NOMO-1 (cell line): ENCODE measurements around the gene ABHD13.
"Not testable (repeated sequence)": the region's sequence is repeated elsewhere in the genome, so short reads cannot be mapped to it uniquely, and the experiment has no call there.

Source experiments
- DNase-seq, 2 experiments: peaks; one replicate each; lab custom pipeline; 2025; ENCODE audit not compliant: unreplicated experiment in 2 of 2; lab: John Stamatoyannopoulos, UW

The ABHD13 gene

DNA sequence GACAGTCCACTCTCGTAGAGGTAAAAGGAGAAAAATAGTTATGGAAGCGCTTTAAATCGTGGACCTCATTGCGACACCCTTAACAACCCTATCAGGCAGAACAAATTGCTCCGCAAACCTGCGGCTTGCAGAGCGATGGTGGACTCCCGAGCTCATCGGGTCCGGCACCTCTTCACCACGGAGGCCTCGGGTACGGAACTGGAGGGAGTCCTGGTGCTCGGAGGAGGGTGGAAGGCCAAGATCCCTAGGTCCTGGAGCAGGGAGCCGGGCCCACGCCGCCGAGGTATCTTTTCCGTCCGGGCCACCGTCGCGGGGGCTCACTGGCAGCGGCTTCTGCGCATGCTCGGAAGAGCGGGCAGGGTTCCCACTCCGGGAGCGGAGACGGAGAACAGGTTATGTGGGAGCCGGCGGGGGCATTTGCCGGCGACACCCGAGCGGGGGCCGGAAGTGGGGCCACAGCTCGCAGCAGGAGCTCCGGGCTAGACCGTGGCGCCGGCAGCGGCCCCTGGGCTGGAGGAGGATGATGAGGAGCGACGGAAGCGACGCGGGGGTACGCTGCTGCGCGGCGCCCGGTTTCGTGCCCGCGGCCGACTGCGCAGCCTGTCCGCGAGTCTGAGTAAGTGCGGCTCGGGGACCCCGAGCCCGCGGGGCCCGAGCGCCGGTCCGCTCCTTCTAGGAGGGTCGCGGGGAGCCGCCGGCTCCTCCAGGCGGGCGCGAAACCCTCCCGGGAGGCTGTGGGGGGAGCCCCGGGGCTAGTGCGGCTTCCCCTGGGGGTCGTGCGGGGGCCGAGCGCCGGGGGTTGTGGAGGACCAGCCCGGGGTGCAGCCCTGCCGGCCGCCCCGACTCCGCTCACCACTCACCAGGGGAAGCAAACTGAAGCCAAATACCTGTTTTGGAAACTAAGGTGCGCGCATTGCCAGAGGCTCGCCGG lies at the start of gene ABHD13:
ABHD13 (plus strand) TSS at position 349 of the 931 bp plus-strand sequence. CDS start 10,827 bp downstream, outside the sequence.
- DNase-seq, result peak; percentile 78 to 81

- DNase-seq, result no peak
Measured at GRCh38 chr13:108168929-108169328, 49.3 kb upstream of the ABHD13 start.

- peak; percentile 2 to 14 for DNase-seq
Measured at GRCh38 chr13:108176685-108177274, 41.4 kb upstream of the ABHD13 start.

DNA sequence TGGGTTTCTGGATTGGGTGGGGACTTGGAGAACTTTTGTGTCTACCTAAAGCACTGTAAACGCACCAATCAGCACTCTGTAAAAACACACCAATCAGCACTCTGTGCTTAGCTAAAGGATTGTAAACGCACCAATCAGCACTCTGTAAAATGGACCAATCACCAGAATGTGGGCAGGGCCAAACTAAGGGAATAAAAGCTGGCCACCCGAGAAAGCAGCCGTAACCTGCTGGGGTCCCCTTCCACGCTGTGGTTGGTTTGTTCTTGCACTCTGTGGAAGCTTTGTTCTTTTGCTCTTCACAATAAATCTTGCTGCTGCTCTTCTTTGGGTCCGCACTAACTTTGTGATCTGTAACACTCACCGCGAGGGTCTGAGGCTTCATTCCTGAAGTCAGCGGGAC lies 40.1 kb upstream of the ABHD13 start:
- no peak for DNase-seq

DNA sequence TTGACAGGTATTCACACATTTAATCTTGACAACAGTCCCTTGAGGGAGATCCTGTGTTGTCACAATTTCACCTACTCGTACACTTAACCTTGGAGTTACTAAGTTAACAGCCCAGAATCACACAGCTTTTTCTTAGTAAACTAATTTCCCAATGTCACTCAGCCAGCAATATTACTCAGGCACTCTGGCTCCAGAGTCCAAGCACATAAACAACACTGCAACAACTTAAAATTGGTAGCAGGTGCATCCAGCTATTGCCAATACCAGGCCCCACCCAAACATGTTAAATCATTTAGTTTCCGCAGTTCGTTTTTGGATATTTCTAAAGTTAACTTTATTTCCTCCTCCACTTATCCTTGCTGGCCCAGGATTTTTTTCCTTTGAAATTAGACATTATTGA lies 35.5 kb upstream of the ABHD13 start:
- DNase-seq, result no peak

DNA sequence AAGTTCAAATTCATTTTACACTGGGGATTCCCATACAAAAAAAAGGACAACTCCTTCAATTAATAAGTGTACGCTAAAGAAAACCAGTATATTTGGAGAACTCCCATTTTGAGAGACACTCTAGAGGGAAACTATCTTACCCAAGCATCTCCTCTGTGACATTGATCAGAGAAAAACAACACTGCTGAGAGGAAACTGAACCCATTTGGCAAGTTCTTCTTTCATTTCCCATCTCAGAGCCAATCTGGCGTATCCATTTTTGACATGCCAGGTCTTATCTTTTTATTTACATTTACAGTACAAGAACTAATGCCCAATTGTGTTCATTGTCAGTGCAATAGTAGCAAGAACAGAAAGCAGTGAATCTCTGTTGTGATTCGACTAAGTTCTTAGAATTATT lies 33.0 kb upstream of the ABHD13 start:
- no peak for DNase-seq

DNA sequence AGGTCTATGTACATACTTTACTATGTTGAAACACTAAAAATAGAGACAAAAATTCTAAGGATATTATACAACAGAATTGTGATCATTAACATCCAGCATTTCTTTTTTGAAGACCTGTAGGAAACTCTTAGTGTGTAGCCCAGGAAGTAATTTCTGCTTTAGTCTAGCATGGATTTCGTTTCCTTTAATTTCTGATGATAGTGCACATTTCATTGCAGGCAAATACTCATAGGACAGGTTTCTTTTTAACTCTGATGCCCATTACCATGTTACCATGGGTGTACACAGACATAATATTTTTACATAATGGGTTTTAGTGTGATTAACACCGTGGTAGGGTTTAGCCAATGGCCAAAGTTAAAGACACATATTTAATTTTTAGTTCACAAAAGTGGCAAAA lies 29.9 kb upstream of the ABHD13 start:
- DNase-seq, result no peak

GRCh38 chr13:108190897-108191296 lies 27.3 kb upstream of the ABHD13 start:
- DNase-seq, result no peak

DNA sequence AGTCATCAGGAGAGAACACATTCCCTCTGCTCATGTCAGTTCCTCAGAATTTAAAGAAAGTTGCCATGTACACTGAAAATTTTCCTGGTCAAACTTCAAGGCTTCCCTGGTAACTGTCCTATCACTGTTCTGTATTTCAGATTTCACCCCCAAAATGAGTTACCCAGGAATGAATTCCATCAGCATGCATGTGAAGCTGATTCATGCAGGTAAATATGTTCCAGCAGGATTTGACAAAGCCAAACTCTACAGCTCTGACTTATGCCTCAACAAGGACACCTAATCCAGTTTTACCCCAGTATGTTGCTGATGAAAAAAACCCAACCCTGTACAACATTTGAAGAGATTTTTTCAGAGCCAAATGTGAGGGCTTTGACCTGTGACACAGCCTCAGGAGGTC lies 24.4 kb upstream of the ABHD13 start:
- no peak for DNase-seq

DNA sequence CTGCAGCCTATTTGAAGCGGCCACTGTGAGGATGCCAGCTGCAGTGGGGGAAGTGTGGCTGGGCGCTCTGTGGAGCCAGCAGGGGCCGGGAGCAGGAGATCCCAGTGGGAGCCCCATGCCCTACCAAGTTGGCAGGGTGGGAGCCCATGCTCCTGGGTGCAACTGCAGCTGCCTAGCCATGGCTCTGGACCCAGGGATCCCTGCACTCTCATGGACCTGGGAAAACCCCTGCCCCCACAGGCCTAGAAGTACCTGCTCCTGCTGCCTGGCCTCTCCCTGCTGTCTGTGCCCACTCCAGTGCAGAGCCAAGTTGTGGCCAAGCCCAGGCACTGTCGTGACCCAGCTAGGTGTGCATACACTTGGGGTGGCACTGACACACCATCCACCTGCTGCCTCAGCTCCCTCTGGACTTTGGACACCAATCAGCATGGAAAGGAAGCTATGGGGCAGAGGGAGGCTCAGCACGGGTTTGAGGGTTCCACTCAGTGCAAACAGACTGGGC lies 23.7 kb upstream of the ABHD13 start:
- DNase-seq, result no peak

DNA sequence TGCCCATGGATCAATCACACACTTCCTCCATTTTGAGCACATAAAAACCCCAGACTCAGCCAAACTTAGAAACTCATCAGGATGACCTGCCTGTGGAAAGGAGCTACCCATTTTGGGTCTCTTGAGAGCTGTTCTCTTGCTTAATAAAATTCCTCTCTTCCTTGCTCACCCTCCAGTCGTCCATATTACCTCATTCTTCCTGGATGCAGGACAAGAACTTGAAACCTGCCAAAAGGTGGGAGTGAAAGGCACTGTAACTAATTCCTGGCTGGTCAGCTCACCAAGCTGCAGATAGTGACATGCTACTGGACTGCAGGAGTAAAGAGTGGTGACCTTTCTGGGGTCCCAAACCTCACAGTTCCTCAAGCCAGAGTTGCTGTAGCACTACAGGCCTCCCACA lies 23.0 kb upstream of the ABHD13 start:
- no peak for DNase-seq

DNA sequence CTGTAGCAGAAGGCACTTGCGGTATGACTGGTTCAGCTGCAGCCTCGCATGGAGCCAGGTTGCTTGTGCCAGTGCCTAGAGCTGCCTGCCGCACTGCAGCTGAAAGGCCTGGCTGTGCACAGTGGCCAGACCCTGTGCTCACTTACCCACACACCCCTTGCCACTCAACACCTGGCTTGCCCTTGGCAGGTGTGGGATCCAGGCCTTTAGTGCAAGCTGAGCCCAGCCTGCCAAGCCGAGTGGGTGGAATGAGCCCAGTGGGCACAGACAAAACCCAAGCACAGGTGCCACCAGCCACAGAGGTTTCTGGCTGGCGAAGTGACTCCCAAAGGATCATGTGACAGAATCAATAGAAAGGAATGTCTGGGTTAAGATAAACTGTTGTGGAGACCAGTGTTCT lies 22.3 kb upstream of the ABHD13 start:
- DNase-seq, result no peak

GRCh38 chr13:108200781-108201398 lies 17.3 kb upstream of the ABHD13 start:
- DNase-seq, result no peak

DNA sequence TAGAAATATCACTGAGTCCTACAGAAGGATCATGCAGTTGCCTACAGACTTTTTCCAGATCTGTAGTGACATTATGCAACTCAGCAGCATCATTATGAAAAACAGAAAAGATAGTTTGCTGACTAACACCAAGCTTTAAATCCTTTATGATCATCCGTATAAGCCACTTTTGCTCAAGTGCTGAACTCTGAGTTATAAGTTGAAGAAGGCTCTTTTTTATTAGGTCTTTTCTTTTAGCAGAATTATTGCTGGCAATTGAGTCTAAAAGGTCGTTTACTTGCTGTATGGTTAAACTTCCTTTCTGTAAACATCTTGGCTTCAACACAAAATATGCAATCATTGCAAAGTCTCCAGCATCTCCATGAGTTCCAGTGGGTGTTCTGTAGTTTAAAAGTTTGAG lies 7.6 kb upstream of the ABHD13 start:
- DNase-seq, result no peak

DNA sequence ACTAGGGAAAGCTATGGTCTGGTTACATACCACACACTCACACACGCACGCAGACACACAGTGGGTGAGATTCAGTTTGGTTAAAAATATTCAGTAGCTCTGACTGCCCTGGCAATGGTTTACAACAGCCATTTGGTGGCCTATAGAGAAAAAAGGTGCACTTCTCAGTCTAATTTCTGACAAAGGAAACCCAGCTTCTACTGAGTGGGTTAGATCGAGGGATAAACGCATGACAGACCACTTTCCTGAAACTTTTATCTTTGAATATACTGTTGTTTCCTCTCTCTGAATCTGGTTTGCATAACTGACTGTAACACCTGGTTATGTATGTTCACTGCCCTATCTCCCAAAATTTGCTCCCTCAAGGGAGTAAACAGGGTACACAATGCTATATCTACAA lies 5.3 kb upstream of the ABHD13 start:
- DNase-seq, result no peak

DNA sequence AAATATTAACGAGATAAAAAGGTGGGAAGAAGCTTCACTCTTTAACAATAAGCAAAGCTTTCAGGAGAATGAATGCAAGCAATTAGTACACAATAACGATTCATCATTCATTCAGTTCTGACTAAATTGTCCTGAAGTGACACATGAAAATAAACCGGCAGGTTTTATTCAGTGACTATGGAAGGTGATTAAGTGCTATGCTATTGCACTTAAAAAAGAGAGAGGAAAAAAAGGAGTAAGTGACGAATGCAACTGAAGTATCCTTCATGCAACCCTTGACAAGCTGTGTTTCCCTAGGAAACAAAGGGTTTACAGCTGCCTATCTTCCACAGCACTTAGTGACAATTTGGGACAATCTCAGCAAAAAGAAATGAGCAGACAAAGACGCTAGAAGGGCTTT lies 4.2 kb upstream of the ABHD13 start:
- no peak for DNase-seq

DNA sequence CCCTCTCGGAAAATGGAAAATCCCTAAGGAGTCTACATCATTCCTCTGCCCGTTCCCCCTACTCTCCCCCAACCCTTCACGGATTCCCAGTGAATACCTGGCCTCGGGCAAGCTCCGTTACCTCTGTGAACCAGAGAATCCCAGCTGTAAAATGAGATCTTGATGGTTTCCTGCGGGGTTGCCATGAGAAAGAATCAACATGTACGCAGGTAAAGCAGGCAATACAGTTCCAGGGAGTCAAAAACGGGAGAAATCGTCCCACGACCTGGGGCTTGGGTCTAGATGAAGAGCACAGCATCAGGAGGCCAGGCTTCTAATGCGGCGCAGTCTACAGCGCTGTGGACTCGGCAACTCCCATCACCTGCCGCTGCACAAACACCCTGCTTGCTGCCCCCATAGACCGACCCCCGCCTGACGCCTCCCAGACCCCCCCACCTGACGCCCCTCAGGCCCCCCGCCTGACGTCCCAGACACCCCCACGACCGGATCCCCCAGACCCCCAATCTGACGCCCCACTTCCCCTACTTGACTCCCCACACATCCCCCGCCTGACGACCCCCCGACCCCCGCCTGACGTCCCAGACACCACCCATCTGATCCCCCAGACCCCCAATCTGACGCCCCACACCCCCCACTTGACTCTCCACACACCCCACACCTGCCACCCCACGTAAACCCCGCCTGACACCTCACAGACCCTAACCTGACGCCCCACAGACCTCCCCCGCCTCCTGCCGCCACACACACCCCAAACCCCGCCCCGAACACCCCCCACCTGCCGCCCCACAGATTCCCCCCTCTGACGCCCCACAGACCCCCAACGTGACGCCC lies 3.5 kb upstream of the ABHD13 start:
- no peak for DNase-seq

- peak; percentile 80 to 84 for DNase-seq
Measured at GRCh38 chr13:108215436-108215835, 2.8 kb upstream of the ABHD13 start, which contains the start of gene LIG4. Gene LIG4 (minus strand): TSS chr13:108215536. CDS start chr13:108211268, 4,268 bp downstream.

GRCh38 chr13:108217307-108218043 lies 717 bp upstream of the ABHD13 start:
- not testable (repeated sequence) for DNase-seq

DNA sequence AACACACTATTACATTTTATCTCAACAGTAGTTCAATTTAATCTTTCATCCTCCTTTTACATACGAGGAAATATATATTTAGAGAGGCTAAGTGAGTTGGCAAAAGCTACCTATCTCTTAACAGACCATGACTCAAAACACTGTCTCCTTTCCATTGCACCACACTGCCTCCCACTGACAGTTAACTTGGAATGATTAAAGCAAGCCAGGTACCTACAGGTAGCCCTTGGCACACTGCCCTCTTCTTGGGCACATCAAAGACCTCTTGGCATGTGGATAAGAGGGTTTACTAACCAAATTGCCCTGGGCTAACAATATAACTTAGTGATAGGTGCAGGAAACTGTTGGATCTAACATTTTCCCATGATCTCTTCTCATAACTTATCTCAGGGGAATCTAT lies 1.8 kb downstream of the ABHD13 start:
- DNase-seq, result no peak
